ENCODE measurements around the gene NFYC. TPM values are rescaled to one million over a fixed set of nuclear protein-coding genes. Genes with fewer than 3 reads are reported as not detected.

NFYC gene
- total RNA-seq, 1 experiment from 2014 or later, result 83.0 TPM

- Histone ChIP-seq H3K9me3 (ENCODE audit: low read depth, low read length, poor library complexity, severe bottlenecking) (no peaks in the 10 kb centered on the region), H3K4me1 (ENCODE audit: insufficient read depth, low read length, poor library complexity, severe bottlenecking) (no peaks in the 10 kb centered on the region), H3K4me3 (ENCODE audit: low read depth, low read length, poor library complexity, severe bottlenecking) (no peak overlapping the region), H3K27me3 (replicated peaks; ENCODE audit: insufficient read depth, low read depth, low read length, poor library complexity) (no peaks in the 10 kb centered on the region), H3K27ac (ENCODE audit: low read depth, low read length, poor library complexity, severe bottlenecking) (no peak overlapping the region), H3K36me3 (ENCODE audit: insufficient read depth, low read length, poor library complexity, severe bottlenecking) (no peaks in the 10 kb centered on the region)
- ChIA-PET CTCF (no interaction called here), POLR2A (ENCODE audit: low non-redundant PET) (no interaction called here)
- intact Hi-C loops (cut with micrococcal nuclease; ENCODE audit: unreplicated experiment), result no loop called here
- TF ChIP-seq EZH2 (IDR thresholded peaks at IDR 0.05; ENCODE audit: borderline replicate concordance, low read depth, low read length, poor library complexity, severe bottlenecking), result no peak
- TF ChIP-seq, protein P1, sequence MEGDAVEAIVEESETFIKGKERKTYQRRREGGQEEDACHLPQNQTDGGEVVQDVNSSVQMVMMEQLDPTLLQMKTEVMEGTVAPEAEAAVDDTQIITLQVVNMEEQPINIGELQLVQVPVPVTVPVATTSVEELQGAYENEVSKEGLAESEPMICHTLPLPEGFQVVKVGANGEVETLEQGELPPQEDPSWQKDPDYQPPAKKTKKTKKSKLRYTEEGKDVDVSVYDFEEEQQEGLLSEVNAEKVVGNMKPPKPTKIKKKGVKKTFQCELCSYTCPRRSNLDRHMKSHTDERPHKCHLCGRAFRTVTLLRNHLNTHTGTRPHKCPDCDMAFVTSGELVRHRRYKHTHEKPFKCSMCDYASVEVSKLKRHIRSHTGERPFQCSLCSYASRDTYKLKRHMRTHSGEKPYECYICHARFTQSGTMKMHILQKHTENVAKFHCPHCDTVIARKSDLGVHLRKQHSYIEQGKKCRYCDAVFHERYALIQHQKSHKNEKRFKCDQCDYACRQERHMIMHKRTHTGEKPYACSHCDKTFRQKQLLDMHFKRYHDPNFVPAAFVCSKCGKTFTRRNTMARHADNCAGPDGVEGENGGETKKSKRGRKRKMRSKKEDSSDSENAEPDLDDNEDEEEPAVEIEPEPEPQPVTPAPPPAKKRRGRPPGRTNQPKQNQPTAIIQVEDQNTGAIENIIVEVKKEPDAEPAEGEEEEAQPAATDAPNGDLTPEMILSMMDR (conservative IDR thresholded peaks at IDR 0.05; ENCODE audit: low read depth, low read length), result no peak
- DNase-seq (ENCODE audit: low spot score), result no peak
- BruUV-seq (replicated peaks), result no TSS peak
Observed at GRCh38 chr1:40795811-40796586, 104.5 kb downstream of the NFYC start.

DNA sequence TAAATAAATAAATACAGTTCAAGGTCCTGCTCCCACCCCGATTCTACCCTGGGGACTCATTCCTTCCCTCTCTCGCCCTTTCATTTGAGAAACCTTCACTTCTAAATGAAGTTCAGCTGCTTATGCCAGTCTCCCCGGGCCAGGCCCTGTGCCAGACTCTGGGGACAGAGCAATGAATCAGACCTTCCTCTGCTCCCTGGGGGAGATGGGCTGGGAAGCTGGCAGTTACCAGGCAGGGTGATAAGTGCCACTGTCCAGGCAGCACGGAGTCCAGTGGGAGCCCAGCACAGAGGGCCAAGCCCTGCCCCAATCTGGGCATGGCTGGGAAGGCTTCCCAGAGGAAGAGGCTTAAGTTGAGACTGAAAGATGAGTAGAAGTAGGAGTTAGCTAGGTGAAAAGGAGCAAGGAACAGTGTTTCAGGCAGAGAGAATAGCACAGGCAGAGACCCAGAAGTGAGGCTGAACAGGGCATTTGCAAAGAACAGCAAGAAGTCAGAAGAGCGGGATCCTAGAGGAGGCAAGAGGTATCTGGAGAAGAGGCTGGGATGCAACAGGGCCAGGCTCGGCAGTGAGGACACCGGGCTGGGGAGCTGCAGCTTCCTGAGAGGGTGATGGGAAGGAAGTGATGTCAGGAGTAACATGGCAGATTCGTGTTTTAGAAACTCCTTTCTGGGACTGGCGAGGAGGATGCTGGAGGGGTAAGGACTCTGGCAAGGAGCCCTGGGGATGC, 105.6 kb downstream of the NFYC start:
- TF ChIP-seq, protein P1 (conservative IDR thresholded peaks at IDR 0.05; ENCODE audit: low read depth, low read length), result no peak
- TF ChIP-seq EZH2 (IDR thresholded peaks at IDR 0.05; ENCODE audit: borderline replicate concordance, low read depth, low read length, poor library complexity, severe bottlenecking), result no peak
- peaks cover 11% of the 10 kb centered on the region for H3K4me1 ChIP-seq (ENCODE audit: insufficient read depth, low read length, poor library complexity, severe bottlenecking)
- H3K27me3 ChIP-seq (replicated peaks; ENCODE audit: insufficient read depth, low read depth, low read length, poor library complexity), result no peaks in the 10 kb centered on the region
- no peaks in the 10 kb centered on the region for H3K9me3 ChIP-seq (ENCODE audit: low read depth, low read length, poor library complexity, severe bottlenecking)
- no peak overlapping the region for H3K4me3 ChIP-seq (ENCODE audit: low read depth, low read length, poor library complexity, severe bottlenecking)
- intact Hi-C loops (cut with micrococcal nuclease; ENCODE audit: unreplicated experiment), result no loop called here
- ChIA-PET POLR2A (ENCODE audit: low non-redundant PET) (no interaction called here), CTCF (no interaction called here)
- no TSS peak for BruUV-seq (replicated peaks)
- no peak overlapping the region for H3K27ac ChIP-seq (ENCODE audit: low read depth, low read length, poor library complexity, severe bottlenecking)
- H3K36me3 ChIP-seq (ENCODE audit: insufficient read depth, low read length, poor library complexity, severe bottlenecking), result no peaks in the 10 kb centered on the region
- no peak for DNase-seq (ENCODE audit: low spot score)

DNA sequence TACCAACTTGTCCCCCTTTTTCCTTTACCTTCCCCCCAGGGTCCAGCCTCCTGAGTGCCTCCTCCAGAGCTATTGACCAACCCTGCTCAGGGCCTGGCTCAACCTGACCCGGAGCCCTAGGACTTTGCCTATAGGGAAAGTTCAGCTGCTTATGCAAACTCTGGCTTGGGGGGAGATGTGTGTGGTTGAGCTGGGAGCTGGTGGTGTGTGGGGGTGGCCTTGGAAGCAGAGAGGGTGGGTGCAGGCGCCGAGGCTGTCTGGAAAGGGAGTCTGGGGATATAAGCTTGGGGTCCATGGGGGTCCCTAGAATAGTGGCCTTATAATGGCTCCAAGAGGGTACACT, 106.1 kb downstream of the NFYC start:
- TF ChIP-seq EZH2 (IDR thresholded peaks at IDR 0.05; ENCODE audit: borderline replicate concordance, low read depth, low read length, poor library complexity, severe bottlenecking), result no peak
- TF ChIP-seq, protein P1 (conservative IDR thresholded peaks at IDR 0.05; ENCODE audit: low read depth, low read length), result no peak
- intact Hi-C loops (cut with micrococcal nuclease; ENCODE audit: unreplicated experiment), result no loop called here
- Histone ChIP-seq H3K27ac (ENCODE audit: low read depth, low read length, poor library complexity, severe bottlenecking) (no peak overlapping the region), H3K4me1 (ENCODE audit: insufficient read depth, low read length, poor library complexity, severe bottlenecking) (peaks cover 13% of the 10 kb centered on the region), H3K36me3 (ENCODE audit: insufficient read depth, low read length, poor library complexity, severe bottlenecking) (no peaks in the 10 kb centered on the region), H3K27me3 (replicated peaks; ENCODE audit: insufficient read depth, low read depth, low read length, poor library complexity) (no peaks in the 10 kb centered on the region), H3K9me3 (ENCODE audit: low read depth, low read length, poor library complexity, severe bottlenecking) (no peaks in the 10 kb centered on the region), H3K4me3 (ENCODE audit: low read depth, low read length, poor library complexity, severe bottlenecking) (no peak overlapping the region)
- CTCF ChIA-PET, result no interaction called here
- BruUV-seq (replicated peaks), result no TSS peak
- no peak for DNase-seq (ENCODE audit: low spot score)
- POLR2A ChIA-PET (ENCODE audit: low non-redundant PET), result no interaction called here
